GM19193 (cell line): ENCODE measurements around the gene HDAC5.

Experiments used
- POLR2A ChIP-seq: IDR thresholded peaks from 4 replicates; pipeline ENCODE4 v1.6.1; 2011; ENCODE audit not compliant: insufficient read depth, insufficient read length; ENCODE audit errors: extremely low read depth

The HDAC5 gene

DNA sequence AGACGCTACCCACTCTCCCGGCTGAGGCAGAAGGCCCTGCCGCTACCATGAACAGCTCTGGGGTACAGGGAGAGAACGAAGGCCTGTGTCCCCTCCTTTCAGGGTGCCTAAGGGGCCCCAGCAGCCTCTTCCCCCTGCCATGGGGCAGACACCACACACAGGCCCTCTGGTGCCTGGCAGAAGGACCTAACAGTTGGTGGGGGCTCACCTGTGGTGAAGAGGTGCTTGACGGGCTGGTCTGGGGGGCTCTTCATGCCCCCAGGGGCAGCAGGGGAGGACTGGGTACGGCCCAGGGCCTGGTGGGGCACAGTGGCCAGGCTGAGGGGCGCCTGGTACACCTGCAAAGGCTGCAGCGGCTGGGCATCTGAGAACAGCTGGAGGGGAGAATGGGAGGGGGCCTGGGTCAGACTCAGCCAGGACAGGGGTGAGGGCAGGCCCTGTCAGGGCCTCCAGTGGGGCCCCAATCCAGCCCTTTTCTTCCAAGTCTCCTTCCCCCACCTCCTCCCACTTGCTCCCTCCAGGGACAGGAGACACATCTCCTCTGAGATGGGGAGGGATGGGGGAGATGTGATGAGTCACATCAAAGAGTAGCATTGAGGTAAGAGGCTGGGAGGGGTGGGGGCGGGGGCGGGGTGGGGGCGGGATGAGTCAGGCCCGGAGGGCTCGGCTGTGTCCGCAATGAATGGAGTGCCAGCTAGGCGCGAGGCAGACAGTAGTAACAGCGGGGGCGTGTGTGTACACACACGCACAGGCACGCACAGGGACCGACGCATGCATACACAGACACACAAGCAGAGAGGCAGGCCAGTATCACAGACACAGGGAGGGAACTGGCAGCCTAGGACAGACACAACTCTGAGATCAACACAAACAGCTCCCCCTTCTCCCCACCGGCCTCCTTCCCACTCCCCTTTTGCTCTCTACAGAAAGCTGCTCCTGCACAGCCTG is 36.8 kb downstream of the HDAC5 start:
- TF ChIP-seq POLR2A, result no peak

DNA sequence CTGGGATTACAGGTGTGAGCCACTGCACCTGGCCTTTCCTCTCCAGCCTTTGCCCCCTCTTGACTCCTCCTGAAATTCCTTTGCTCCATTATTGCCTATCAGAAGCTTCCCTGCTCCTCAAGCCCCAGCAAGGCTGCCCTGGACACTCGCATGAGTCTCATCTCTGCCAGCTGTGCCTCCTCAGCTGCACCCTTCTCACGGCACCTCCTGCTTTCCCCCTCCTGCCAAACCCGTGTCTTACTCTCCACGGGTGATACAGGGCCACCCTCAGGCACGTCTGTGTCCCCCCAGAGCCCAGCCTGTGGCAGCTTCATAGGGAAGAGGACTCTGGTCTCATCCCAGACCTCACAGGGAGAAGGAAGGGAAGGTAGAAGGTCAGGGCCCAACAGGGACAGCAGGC is 37.5 kb downstream of the HDAC5 start:
- no peak for TF ChIP-seq POLR2A

- no peak for TF ChIP-seq POLR2A
Observed at GRCh38 chr17:44084921-44085320, 38.5 kb downstream of the HDAC5 start.

DNA sequence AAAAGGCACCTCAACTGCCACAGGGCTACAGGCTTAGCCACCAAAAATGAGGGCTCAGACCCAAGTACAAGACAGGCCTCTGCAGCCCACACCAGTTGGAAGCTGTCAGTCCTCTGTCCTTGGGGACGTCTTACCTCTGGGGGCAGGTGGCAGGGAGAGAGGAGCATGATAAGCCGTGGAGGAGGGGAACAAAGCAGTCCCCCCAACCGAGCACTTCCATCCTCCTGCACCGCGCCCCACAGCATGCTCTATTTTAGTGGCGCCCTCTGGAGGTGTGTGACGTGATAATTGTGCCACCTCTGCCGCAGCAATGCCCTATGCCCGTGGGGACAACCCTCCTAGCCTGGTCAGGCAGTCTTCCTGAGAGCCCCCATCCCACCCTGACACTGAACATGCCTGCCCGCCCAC is 39.3 kb downstream of the HDAC5 start:
- TF ChIP-seq POLR2A, result no peak

GRCh38 chr17:44083250-44083849 is 40.1 kb downstream of the HDAC5 start:
- no peak for TF ChIP-seq POLR2A

- TF ChIP-seq POLR2A, result no peak
Observed at GRCh38 chr17:44082256-44082927, 41.0 kb downstream of the HDAC5 start.

DNA sequence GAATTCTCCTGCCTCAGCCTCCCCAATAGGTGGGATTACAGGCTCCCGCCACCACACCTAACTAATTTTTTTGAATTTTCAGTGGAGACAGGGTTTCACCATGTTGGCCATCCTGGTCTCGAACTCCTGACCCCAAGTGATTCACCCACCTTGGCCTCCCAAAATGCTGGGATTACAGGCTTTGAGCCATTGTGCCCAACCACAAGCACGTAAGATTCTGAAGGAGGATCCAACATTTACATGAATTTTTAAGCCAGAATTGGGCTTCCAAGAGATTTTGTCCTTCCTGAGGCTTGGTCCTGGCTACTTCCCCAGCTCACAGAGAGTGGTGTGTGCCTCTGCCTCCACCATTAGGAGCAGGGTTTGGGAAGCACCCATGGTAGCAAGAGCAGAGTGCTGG is 41.8 kb downstream of the HDAC5 start:
- TF ChIP-seq POLR2A, result no peak

- TF ChIP-seq POLR2A, result no peak
Observed at GRCh38 chr17:44079877-44080821, 43.3 kb downstream of the HDAC5 start.

DNA sequence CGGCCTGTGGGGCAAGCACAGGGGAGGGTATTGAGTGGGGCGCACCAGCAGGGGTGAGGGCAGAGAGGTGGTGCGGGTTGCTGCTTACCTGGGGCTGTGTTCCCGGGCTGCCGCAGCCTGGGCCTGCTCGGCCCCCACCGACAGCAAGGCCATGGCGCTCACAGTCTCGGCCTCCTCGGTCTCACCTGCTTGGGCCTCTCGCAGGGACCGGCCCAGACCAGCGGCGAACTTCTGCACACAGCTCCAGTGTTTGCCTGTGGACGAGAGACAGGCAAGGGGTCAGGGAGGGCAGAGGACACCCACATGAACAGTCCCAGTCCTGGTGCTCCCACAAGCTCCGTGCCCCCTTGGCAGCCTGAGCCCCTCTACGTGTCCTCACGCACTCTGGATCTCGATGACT is 45.0 kb downstream of the HDAC5 start:
- peak; percentile 21 for TF ChIP-seq POLR2A

- no peak for TF ChIP-seq POLR2A
Observed at GRCh38 chr17:44077595-44077909, 45.9 kb downstream of the HDAC5 start.

DNA sequence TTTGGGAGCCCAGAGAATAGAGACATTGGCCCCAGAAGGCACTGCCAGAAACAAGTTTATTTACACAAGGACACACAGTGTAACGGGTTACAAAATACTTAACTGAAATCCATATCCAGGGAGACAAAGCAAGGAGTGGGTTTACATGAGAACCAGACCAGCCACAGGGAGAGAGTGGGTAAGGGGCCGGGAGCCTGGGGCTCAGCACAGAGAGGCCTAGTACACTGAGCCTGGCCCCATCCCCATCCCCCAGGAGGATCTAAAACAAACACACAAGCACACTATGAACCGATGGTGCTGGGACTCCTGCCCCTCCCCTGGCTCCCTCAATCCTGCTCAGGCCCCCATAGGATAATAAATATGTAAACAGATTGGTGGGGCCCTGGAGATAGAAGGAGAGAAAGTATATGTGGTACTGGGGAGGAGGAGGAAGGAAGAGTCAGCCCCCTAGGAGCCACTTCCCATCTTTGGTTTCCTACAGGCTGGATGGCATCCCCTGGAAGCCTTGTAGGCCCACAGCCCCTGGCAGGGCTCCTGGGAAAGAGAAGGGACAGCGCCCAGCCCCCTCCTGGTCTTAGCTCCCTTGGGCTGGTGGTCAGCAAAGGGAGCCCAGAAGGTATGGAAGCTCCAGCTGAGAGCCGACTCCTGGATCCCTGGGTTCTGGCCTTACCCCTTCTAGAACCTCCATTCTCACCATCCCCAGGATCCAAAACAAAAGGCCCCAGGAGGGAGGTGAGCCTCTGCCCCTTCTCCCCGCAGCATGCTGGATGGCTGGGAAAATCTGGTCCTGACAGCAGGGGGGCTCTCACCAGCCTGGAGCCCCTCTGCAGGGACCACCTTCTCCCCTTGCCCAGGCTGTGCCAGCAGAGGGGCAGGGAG is 46.5 kb downstream of the HDAC5 start:
- no peak for TF ChIP-seq POLR2A

DNA sequence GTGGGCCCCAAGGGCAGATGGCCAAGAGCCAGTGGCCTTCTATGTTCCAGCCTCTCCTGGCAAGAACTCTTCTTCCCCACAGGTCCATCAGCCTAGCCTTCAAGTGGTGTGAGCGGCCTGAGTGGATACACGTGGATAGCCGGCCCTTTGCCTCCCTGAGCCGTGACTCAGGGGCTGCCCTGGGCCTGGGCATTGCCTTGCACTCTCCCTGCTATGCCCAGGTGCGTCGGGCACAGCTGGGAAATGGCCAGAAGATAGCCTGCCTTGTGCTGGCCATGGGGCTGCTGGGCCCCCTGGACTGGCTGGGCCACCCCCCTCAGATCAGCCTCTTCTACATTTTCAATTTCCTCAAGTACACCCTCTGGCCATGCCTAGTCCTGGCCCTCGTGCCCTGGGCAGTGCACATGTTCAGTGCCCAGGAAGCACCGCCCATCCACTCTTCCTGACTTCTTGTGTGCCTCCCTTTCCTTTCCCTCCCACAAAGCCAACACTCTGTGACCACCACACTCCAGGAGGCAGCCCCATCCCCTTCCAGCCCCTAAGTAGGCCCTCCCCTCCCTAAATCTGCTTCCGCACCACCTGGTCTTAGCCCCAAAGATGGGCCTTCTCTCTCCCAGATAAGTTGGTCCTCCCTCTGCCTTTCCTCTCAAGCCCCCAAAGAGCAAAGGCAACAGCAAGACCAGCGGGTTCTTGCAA is 47.7 kb downstream of the HDAC5 start:
- no peak for TF ChIP-seq POLR2A

GRCh38 chr17:44074911-44075285 is 48.5 kb downstream of the HDAC5 start:
- no peak for TF ChIP-seq POLR2A

DNA sequence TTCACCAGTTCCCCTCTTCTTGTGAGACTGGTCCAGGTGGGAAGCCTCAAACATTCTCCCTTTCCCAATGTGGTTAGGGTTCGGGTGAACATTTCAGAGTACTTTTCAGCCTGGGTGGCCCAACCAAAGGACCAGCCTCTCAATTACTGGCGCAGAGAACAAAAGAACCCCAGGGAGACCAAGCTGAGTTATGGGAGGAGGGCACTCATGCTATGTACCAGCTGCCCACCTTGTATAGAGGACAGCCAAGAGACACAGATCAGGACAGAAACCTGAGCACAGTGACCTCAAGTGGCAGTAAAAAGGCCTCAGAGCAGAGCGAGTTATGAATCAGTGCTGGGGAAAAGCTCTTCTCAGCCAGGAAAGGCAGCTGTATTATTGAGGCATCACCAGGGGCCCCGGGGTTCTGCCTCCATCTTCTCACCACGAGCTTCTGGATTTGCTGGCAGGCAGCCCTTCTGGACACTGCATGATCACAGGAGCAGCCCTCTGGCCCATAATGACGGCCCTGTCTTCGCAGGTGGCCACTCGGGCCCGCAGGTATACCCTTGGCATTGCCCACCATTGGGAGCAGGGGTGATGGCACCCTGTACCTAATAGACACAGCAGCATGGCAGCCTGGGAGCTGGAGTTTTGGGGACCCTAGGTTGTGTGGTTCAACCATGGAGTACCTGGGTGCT is 49.1 kb downstream of the HDAC5 start:
- TF ChIP-seq POLR2A, result no peak
